GM19468 (cell line): ENCODE data around the gene GTPBP2.
A peak's percentile ranks its signal among the peaks of the same experiment; 100 is the strongest.

Experiments used
- ATAC-seq: cut with Tn5 transposase; IDR thresholded peaks from one replicate; pipeline ENCODE4 v1.9.1; 2021; ENCODE audit warnings: mild to moderate bottlenecking, moderate library complexity, moderate number of reproducible peaks; ENCODE audit not compliant: unreplicated experiment; ENCODE audit errors: extremely low read depth

The GTPBP2 gene, protein sequence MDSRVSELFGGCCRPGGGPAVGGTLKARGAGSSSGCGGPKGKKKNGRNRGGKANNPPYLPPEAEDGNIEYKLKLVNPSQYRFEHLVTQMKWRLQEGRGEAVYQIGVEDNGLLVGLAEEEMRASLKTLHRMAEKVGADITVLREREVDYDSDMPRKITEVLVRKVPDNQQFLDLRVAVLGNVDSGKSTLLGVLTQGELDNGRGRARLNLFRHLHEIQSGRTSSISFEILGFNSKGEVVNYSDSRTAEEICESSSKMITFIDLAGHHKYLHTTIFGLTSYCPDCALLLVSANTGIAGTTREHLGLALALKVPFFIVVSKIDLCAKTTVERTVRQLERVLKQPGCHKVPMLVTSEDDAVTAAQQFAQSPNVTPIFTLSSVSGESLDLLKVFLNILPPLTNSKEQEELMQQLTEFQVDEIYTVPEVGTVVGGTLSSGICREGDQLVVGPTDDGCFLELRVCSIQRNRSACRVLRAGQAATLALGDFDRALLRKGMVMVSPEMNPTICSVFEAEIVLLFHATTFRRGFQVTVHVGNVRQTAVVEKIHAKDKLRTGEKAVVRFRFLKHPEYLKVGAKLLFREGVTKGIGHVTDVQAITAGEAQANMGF

DNA sequence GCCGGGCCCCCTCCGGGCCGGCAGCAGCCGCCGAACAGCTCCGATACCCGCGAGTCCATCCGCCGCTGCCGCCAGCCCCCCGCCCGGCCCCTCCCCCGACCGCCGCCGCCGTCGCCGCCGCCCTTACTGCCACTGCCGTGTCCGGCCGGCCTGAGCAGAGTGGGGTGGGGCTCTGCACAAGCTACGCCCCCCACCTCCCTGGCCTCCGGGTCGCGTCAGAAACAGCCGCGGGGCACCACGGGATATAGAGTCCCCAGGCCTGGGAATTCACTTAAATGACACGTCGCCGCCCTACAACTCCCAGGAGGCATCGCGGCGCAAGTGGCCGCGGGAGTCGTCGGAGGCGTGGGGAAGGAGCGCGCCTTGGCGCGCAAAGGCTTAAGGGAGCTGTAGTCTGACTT, at the start of gene GTPBP2:
GTPBP2 (minus strand) TSS at position 161 of the 401 bp plus-strand sequence; CDS start at position 59, 102 bp downstream.
- ATAC-seq, result peak; percentile 66

DNA sequence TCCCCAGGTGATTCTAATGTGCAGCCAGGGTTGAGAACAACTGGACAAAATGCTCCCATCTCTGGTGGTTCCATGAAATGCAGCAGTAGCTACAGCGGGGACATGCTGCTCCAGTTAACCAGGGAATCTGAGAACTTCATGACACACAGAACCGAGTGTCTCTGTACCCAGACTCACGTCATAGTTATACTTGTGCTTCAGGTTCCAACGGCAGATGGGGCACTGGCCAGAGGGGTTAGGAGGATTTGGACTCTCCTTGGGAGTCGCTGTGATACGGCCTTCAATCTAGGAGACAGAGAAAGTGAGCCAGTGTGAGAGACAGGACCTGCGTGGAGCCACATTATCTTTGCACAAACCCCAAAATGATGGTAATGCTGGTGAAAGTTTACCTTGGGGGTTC, 49.3 kb upstream of the GTPBP2 start:
- ATAC-seq, result no peak

DNA sequence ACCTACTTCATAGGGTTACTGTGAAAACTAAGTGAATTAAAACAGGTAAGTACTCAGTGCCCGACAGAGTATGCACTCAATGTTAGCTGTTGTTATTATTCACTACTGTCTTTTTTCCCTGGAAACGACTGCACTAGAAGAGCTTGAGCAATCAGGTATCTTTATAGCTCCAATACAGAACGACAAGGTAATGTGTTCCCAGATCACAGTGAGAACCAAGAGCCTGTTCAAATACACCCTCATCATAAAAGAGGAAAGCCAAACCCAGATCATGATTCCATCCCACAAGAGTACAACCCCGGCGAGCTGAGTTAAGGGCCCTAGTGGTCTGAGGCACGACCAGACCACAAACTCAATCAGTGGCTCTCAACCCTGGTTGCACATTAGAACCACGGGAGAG, 48.7 kb upstream of the GTPBP2 start:
- ATAC-seq, result no peak

DNA sequence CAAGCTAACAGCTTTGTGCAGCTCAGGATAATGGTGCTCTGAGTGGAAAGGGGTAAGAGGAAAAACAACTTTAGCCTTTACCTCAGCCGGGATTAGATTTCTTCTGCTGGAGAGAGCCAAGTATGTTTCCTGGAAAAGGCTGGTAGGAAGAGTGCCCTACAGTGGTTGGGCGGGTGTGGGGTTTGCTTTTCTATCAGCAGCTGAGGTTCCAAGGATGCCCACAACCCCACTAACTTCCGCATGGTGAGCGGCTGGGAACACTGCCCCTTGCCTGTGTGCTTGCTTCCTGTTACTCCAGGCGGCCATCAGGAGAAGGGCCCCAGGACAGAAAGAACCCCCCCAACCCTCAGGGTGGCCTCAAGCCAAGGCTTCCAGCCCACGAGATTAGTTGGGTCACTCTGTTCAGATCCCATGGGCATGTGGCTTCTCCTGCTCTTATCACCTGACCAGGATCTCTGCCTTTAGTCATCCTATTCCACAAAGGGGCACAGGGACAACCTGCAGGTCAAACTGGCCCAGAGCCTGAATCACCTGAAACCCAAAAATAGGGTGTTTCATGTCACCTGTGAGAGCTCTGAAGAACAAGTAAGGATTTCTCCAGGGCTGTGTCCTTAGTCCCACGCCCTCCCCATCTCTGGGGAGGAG, 48.0 kb upstream of the GTPBP2 start:
- ATAC-seq, result no peak

DNA sequence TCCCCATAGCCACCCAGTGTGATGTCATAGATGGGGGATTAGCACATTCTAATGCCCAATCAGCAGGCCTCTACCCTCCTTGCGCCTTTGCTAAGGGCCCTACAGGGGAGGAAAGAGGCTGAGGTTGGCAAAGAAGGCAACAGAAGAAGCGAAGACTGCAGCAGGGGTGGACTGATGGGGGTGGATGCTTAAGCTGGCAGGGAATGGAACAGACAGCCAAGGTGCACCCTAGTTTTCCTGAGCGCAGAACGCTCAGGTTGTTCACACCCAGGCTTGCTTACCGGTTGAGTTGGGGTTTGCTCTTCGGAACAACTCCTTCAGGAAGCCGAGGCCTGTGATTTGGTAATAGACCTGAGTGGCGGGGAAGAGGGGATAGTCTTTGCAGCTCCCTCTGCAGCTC, 45.9 kb upstream of the GTPBP2 start:
- ATAC-seq, result no peak

DNA sequence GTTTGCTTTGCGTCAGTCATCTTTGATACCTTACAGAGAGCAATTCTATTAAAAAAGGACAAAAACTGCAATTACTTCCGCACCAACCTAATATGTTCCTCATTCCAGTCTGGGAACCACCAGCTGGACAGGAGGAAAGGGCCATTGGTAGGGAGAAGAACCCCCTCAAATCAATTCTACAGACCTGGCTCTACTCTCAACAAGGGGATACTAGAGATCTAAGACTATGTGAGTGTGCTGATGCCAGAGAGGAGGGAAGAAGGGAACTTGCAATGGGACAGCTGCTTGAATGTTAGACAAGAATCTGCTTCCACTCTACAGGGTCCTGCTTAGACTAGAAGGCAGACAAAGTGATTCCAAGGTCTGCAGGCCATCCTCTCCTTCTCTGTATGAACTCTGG, 45.2 kb upstream of the GTPBP2 start:
- ATAC-seq, result no peak

DNA sequence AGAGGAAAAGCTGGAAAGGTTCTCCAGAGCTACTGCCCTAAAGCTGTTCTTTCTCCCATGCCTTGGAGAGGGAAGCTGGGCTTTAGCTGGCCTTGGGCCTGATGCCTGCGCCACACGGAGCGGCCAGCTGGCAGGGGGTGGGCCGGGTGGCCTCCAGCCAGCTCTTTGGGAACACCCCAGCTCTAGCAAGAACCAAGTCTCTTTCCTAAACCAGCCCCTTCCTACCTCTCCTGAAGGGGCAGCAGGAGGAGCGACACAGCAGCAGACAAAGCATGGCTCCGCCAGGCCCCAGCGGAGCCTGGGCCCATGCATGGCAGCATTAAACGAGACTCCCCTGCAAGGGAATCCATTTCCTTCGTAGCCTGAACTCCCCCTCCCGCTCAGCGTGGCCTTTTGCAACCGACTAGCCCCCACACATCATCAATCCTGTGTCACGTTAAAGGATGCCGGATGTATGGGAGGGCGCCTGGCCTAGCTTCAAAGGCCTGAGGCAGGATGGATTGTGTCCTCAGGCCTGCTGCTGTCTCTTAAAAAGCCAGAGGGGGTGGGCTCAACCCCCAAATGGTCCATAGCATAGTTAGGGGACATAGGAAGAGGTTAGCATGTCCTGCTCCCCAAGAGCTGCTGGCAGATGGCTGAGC, 44.5 kb upstream of the GTPBP2 start:
- ATAC-seq, result no peak

DNA sequence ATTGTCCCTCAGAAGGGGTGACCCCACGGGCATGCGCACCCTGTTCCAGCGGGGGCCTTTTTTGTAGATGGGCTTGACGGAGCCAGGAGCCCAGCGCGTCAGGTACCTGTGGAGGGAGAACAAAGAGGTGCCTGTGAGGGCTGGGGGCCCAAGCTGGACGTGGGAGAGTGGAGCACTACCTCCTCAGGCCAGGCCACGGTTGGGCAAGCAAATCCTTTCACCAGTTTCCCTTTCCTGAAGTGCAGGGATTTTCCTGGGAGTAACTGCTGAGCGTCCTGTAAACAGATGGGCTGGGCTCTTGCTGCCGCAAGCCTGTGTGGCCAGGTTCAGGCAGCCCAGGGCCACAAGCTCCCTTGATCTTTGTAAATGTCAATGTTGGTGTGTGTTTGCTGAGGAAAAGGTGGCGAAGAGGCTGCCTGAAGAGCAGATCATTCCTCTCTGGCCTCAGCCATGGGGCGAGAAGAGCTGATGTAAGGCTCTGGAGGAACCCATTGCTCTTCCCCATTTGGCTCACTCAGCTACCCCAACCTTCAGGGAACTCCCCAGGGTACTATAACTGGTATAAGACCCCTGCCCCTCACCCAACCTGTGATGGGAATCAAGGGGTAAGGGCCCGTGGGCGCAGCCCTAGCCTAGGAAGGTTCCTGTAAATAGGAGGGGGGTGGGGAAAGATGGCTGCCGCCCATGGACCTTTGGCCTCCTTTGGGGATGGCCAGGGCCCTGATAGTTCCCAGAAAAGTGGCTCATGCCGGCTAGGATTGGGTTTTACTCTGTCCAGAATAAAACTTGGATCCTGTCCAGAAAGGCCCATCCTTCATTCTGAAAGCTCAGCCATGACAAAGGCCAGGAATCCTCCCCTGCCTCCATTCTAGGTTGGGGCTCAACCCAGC, 43.0 kb upstream of the GTPBP2 start:
- no peak for ATAC-seq

DNA sequence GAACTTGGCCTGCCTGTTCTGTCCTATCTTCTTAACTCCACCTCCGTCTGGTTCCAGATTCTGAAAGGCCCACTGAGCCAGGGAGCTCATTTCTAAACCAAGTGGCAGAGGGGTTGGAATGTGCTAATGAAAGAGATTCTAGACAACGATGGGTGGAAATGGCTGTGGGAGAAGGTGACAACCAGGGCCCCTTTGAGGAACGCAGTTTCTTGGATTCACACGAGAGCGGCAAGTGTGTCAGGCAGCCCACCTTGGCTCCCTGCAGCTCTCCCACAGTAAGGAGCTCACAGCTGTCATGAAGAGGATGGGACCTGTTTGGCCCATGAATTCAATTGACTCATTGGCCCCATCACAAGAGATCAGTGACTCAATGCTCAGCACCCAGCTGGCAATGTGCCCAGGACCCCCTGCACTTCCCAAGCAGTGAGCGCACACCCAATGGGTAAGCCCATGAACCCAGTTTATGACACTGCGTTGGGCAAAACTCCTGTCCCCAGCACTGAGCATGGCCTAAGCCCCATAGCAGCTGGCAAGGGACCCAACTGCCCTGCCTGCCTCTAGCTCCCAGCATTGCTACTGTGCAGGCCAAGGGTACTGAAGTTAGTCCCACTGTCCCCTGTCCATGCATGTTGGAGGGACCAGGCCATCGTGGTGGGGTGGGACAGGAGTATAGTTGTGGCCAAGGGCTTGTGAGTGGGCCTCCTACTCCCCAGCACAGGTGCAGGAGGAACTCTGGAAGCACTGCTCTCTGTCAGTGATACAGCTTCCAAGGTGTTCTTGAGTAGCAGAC, 42.1 kb upstream of the GTPBP2 start:
- no peak for ATAC-seq

DNA sequence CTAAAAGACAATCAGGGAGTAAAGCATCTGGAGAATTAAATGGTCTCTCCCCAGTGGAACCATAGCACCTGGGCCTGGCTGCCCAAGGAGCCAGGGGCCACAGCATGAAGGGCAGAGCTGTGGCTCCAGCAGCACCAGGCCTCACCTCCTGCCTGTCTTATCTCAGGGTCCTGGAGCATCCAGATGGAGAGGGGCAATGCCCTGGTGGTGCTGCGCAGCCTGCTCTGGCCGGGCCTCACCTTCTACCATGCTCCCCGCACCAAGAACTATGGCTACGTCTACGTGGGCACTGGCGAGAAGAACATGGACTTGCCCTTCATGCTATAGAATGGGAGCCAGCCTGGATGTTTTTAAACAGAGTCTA, 41.5 kb upstream of the GTPBP2 start:
- no peak for ATAC-seq

DNA sequence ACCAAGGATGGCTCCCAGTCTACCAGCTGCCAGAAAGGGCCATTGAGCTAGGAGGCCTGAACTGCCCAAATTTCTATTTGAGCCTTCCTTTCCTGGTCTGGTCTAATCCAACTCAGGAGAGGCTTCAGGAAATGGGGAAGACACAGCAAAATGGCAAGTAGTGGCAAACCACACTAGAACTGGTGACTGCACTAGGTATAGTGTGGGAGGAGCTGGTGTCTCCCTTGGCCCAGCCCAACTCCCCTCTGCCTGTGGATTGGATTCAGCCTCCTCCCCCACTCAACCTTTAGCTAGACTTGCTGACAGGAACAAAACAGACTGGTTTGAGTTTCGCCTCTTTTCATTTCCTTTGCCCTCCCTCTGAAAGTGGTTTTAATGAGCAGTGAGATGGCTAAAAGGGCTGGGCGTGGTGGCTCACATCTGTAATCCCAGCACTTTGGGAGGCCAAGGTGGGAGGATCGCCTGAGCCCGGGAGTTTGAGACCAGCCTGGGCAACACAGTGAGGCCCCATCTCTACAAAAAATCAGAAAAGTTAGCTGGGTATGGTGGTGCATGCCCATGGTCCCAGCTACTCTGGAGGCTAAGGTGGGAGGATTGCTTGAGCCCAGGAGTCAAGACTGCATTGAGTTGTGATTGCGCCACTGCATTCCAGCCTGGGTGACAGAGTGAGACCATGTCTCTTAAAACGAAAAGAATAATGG, 41.0 kb upstream of the GTPBP2 start:
- ATAC-seq, result no peak

DNA sequence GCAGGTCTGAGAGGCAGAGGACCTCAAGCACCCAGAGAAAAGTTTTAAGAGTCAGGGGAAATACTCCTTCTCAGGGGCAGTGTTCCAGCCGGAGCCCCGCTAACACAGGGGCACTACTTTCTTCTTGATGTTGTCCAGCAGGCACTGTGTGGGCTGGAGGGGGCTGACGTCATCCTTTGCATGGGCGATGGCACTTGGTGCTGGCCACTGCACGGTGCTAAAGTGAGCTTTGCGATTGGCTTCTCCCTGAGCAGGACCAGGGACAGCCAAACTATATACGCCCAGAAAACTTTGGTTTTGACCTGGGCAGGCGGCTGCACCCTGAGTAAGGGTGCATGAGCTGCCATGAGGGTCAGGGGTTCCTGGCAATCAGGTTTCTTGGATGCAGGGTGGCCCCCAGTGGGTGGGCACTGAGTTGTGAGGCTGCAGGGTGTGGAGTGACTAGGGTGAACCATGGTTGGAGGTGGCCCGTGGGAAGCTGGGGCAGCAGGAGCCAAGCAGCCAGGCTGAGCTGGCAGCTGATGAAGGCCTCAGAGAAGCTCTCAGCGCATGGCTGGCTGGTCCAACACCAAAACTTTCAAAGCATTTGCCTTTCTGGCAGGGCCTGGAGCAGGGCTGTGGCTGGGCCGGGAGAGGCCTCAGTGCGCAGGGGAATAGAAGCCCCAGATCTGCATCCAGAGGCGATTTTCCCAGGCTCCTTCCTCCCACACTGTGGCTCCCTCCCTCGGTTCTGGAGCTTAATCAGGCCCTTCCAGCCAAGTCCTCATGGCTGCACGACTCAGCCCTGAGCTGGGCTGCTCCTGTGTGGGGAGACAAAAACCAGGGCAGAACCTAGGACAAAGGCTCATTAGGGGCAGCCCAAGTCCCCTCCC, 40.2 kb upstream of the GTPBP2 start:
- ATAC-seq, result no peak

DNA sequence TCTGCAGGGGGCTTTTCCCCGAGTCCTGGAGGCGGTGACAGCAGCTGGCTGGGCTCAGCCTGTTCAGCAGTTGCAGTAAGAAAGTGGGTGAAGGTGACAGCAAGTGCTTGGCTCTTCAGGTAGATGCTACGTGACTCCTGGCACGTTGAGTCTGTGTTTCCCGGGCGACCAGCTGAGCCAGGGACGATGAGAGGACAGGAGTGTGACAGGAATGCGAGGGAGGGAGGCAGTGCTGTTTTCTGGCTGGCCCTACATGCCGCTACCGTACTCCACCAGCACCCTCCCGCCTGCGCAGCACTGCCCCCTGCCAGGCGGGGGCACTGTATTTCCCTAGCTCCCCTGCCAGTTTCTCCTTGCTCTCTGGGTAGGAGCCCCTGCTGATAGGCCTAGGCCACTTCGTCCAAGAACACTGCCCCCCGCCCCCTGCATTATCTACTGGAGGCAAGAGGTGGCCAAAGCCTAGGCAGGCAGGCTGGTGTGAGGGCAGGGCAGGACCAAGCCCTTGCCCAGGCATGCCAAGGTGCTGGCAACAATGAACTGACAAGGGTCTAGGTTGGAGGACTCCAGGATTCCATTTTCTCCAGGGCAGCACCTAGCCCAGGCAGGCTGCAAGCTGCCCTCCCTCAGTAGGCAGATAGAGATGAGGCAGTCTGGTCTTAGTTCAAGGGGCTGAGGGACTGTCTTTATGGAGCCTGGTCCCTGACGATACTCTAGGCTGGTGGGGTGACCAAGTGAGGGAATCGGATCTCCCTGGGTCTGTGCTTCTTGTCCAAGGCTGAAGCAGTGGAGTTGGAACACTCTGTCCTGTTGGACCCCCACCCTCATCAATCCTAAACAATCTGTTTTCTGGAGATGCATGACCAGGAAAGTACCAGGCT, 39.3 kb upstream of the GTPBP2 start:
- peak; percentile 55 for ATAC-seq

DNA sequence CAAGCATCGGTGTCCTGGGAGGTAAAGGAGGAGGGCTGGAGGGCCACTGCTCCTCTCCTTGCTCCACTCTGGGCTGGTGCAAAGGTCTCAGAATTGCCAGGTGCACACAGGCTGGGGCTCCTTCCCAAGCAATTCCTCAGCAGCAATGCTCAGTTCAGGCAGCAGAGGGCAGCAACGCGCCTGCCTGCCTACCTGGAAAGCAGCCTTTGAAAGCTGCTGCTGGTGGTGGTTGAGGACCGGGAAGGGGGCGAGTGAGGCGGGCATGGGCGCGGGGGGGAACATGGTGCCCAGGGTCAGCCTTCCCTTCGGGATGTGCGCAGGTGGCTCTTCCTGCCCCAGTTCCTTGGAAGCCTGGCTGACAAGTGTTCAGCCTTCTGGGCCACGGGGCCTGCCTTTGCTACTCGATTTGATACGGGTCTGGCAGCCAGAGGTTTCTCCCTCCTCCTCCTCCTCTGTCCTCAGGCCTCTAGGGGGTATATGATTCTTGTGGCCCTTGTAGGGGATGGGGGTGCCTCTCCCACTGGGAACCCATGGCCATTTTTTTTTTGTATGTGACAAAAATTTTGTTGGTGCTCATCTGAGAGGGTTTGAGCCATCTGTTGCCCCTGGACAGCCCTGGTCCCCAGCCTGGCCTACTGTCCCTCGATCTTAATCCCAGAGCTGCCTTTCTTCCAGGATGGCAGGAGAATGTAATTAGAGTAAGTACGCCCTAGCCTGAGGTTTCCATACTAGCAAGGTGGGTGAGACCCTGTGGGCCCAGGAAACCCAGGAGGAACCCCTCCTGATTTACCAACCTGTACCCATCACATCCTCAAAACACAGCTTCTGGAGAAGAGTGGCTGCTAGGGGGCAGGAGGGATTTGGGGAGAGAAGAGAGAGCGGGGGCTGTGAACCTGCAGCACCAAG, 38.4 kb upstream of the GTPBP2 start:
- ATAC-seq, result no peak

DNA sequence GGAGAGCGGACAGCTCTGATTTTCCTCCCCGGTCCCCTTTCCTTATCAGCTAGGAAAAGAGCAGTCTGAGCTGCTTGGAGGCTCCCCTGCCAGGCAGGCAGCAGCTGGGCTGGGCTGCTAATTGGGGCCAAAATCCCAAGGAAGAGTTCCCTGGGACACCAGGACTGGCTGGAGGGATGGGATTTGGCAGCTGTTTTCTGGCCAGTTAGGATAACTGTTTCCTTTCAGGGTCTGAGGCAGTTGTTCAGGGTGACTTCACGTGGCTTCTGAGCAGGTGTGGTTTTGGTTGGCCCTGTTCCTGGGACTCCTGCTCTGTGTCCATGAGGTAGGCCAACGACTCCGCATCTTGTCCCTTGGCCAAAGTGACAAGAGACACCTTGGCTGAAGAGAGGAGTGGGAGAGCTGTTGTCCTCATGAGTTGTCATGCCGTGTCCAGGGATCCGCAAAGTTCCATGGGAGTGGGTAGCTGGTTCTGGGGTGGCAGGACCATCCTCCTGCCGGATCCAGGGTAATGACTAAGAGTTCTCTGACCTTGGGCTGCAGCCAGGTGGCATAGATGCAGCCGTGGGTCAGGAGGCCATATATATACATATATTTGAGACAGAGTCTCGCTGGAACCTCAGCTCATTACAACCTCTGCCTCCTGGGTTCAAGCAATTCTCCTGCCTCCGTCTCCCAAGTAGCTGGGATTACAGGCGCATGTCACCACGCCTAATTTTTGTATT, 37.3 kb upstream of the GTPBP2 start:
- no peak for ATAC-seq
